MCF 10A (cell line): ENCODE data around the gene KCNAB2. TPM values are rescaled to one million over a fixed set of nuclear protein-coding genes. Genes with fewer than 3 reads are reported as not detected.

Source experiments
- BruUV-seq: library from RNA; stranded (reverse); fragments of 400-500 nt; replicated peaks from 2 replicates; lab custom pipeline; 2021; lab: Mats Ljungman, UMichigan
- CTCF ChIA-PET: fragments of 300-600 bp; sonication (Branson Sonifier 250); formaldehyde crosslinking; extraction: SDS; loops from one replicate; lab custom pipeline; 2021; ENCODE audit warnings: antibody characterized with exemption, inconsistent platforms; lab: Yijun Ruan, JAX
- POLR2A ChIA-PET: fragments of 300-600, 350-650 bp; sonication (Branson Sonifier 250); formaldehyde crosslinking; extraction: SDS; loops from one replicate; lab custom pipeline; 2020; ENCODE audit warnings: antibody characterized with exemption, inconsistent platforms; lab: Yijun Ruan, JAX
- DNase-seq: peaks from one replicate; pipeline ENCODE4 v3.0.0-alpha.2; 2018; ENCODE audit not compliant: unreplicated experiment
- H3K27ac Mint-ChIP-seq: one replicate; pipeline ENCODE4 v1.8.0; 2022; ENCODE audit warnings: mild to moderate bottlenecking, low read depth, mixed read lengths; ENCODE audit not compliant: unreplicated experiment
- H3K27me3 Mint-ChIP-seq: one replicate; pipeline ENCODE4 v1.8.0; 2022; ENCODE audit warnings: mixed read lengths; ENCODE audit not compliant: insufficient read depth, unreplicated experiment
- H3K36me3 Mint-ChIP-seq: one replicate; pipeline ENCODE4 v1.8.0; 2022; ENCODE audit warnings: mild to moderate bottlenecking, moderate library complexity, mixed read lengths; ENCODE audit not compliant: insufficient read depth, unreplicated experiment
- H3K4me1 Mint-ChIP-seq: one replicate; pipeline ENCODE4 v1.8.0; 2022; ENCODE audit warnings: mixed read lengths; ENCODE audit not compliant: insufficient read depth, unreplicated experiment
- H3K4me3 Mint-ChIP-seq: one replicate; pipeline ENCODE4 v1.8.0; 2022; ENCODE audit warnings: mild to moderate bottlenecking, moderate library complexity, mixed read lengths; ENCODE audit not compliant: unreplicated experiment
- H3K9me3 Mint-ChIP-seq: one replicate; pipeline ENCODE4 v1.8.0; 2022; ENCODE audit warnings: mixed read lengths; ENCODE audit not compliant: unreplicated experiment
- CTCF ChIP-seq: fragments of 200-600 bp; IDR thresholded peaks from one replicate; pipeline ENCODE4 v1.8.0; 2022; ENCODE audit warnings: antibody characterized with exemption, mild to moderate bottlenecking; ENCODE audit not compliant: unreplicated experiment
- intact Hi-C: fragments of 100-400 bp; cut with micrococcal nuclease; formaldehyde crosslinking; loops from 2 replicates; pipeline ENCODE4 v1.14.1; 2022
- total RNA-seq: library from RNA; stranded (reverse); gene quantifications from 2 replicates; pipeline ENCODE4 v1.2.3, GENCODE V29; 2022

The KCNAB2 gene
- total RNA-seq, 1 experiment from 2014 or later = 11.8 TPM

- intact Hi-C loops = no loop called here
- POLR2A ChIA-PET = interaction anchor here (0.7 kb wide), 1 partner anchor 16 kb away, joined by 3 read pairs; no protein-coding TSS in a partner anchor
- CTCF ChIA-PET = interaction anchor here (1.0 kb wide), 1 partner anchor 29 kb away, joined by 5 read pairs; no protein-coding TSS in a partner anchor
- Mint-ChIP-seq H3K4me3 (no peak overlapping the region), H3K27ac (no peak overlapping the region), H3K27me3 (no peaks in the 10 kb centered on the region), H3K36me3 (peaks cover 6% of the 10 kb centered on the region), H3K4me1 (peaks cover 23% of the 10 kb centered on the region), H3K9me3 (no peaks in the 10 kb centered on the region)
- BruUV-seq = no TSS peak
- DNase-seq = peak; percentile 71
- TF ChIP-seq CTCF = no peak
Measured at GRCh38 chr1:6028042-6028850, 17.4 kb upstream of the KCNAB2 start.

DNA sequence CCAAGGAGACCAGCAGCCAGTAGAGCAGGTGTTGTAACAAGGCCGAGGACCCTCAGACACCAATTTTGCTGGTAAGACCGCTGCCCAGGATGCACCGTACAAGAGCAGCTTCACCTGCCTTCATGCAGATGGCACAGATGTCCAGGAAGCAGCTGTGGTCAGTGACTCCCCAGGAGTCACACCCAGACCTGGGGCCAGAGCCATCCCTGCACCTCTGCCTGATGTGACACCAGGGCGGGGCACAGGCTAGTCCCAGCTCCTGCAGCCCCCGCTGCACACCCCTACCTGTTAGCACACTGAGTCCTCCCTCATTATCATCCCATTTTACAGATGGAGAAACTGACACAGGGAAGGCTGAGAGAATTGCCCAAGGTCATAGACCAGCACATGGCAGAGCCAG, 16.3 kb upstream of the KCNAB2 start:
- POLR2A ChIA-PET = interaction anchor here (0.6 kb wide), 1 partner anchor 26 kb away, joined by 3 read pairs; no protein-coding TSS in a partner anchor
- TF ChIP-seq CTCF = no peak
- CTCF ChIA-PET = no interaction called here
- H3K9me3 Mint-ChIP-seq = no peaks in the 10 kb centered on the region
- no peak for DNase-seq
- H3K27me3 Mint-ChIP-seq = no peaks in the 10 kb centered on the region
- peaks cover 6% of the 10 kb centered on the region for H3K36me3 Mint-ChIP-seq
- no peak overlapping the region for H3K27ac Mint-ChIP-seq
- no TSS peak for BruUV-seq
- peaks cover 25% of the 10 kb centered on the region for H3K4me1 Mint-ChIP-seq
- intact Hi-C loops = no loop called here
- H3K4me3 Mint-ChIP-seq = no peak overlapping the region

- Mint-ChIP-seq H3K36me3 (peaks cover 8% of the 10 kb centered on the region), H3K4me3 (no peak overlapping the region), H3K9me3 (no peaks in the 10 kb centered on the region), H3K4me1 (peaks cover 20% of the 10 kb centered on the region), H3K27me3 (no peaks in the 10 kb centered on the region), H3K27ac (no peak overlapping the region)
- intact Hi-C loops = no loop called here
- CTCF ChIA-PET = no interaction called here
- POLR2A ChIA-PET = no interaction called here
- no peak for TF ChIP-seq CTCF
- no TSS peak for BruUV-seq
- DNase-seq = no peak
Measured at GRCh38 chr1:6030132-6030531, 15.6 kb upstream of the KCNAB2 start.

GRCh38 chr1:6030547-6031261, 15.0 kb upstream of the KCNAB2 start:
- Mint-ChIP-seq H3K27me3 (no peaks in the 10 kb centered on the region), H3K4me1 (peaks cover 18% of the 10 kb centered on the region), H3K27ac (no peak overlapping the region), H3K9me3 (no peaks in the 10 kb centered on the region), H3K36me3 (peaks cover 7% of the 10 kb centered on the region), H3K4me3 (no peak overlapping the region)
- no peak for DNase-seq
- no peak for TF ChIP-seq CTCF
- intact Hi-C loops = no loop called here
- no TSS peak for BruUV-seq
- POLR2A ChIA-PET = no interaction called here
- CTCF ChIA-PET = no interaction called here
